DMS53 treated with DMSO at 0.1 percent for 48 hours (cell line): ENCODE results near the gene USP17L10.
"Not testable (repeated sequence)": the region's sequence is repeated elsewhere in the genome, so short reads cannot be mapped to it uniquely, and the experiment has no call there.

Experiments used
- DNase-seq: peaks from one replicate; lab custom pipeline; 2025; ENCODE audit not compliant: unreplicated experiment; lab: John Stamatoyannopoulos, UW

The USP17L10 gene, protein sequence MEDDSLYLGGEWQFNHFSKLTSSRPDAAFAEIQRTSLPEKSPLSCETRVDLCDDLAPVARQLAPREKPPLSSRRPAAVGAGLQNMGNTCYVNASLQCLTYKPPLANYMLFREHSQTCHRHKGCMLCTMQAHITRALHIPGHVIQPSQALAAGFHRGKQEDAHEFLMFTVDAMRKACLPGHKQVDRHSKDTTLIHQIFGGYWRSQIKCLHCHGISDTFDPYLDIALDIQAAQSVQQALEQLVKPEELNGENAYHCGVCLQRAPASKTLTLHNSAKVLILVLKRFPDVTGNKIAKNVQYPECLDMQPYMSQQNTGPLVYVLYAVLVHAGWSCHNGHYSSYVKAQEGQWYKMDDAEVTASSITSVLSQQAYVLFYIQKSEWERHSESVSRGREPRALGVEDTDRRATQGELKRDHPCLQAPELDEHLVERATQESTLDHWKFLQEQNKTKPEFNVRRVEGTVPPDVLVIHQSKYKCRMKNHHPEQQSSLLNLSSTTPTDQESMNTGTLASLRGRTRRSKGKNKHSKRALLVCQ

DNA sequence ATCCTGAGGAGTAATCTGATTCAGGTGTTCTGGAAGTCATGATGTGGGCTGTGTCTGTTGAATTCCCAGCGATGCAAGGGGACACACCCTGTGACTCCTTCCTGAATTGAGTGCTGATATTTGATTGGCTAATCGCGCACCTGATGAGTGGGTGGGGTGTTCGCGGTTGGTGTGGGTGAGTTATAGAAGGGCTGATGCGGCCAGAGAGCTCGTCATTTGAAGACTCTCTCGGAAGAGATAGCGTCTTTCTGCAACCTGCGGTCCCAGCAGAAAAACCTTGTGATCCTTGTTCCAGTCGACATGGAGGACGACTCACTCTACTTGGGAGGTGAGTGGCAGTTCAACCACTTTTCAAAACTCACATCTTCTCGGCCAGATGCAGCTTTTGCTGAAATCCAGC, at the start of gene USP17L10:
USP17L10 (plus strand) TSS at position 301 of the 400 bp plus-strand sequence; CDS start at position 301, 0 bp downstream.
- not testable (repeated sequence) for DNase-seq

DNA sequence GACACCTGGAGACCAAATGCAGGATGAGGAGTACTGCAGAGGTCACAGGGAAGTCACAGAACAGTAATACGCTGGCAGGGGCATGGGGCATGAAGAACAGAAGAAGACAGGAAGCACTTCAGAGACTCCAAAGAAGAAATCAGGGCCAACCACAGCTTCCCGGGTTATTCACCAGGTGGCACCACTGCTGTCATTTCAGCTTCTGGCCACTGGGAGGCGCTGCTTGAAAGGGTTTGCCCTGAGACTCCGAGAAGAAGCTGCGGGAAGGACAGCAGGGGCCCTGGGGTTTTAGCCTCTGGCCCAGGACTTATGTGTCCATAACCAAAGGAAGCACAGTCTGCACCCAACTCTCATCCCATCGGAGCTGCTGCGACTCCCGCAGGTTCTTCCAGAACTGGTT, 44.5 kb upstream of the USP17L10 start:
- not testable (repeated sequence) for DNase-seq

DNA sequence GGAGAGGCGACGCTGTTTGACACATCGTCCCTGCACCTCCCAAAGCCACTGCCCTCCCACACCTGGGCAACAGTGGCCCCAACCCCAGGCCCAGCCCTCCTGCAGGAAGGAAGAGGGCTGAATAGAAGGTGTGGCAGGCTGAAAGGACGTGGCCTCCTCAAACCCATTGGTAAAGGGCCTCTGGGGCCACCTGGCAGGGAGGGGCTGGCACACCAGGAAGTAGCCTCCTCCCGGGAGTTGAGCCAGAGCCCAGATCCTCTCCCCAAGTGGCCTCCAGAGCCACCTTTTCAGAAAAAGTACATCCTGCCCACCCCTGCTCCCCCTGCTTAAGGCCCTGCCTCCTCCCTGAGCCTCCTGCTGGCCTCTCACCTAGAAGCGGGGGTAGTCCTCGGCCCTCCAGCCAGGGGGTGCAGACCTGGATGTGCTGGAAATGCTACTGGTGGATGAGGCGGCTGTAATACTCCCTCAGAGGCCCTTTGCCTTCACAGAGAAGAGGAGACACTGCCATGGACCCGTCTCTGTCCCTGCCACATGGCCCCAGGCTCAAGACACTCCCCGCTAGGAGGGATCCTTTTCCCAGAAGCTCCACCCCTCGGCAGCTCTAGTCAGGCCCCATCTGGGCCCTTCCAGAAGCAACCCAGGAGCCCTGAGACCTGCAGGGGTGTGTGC, 40.5 kb upstream of the USP17L10 start, which contains the start of gene FAM90A26:
FAM90A26 (plus strand) TSS at position 619 of the 669 bp plus-strand sequence. CDS start 2,764 bp downstream, outside the sequence.
- not testable (repeated sequence) for DNase-seq

DNA sequence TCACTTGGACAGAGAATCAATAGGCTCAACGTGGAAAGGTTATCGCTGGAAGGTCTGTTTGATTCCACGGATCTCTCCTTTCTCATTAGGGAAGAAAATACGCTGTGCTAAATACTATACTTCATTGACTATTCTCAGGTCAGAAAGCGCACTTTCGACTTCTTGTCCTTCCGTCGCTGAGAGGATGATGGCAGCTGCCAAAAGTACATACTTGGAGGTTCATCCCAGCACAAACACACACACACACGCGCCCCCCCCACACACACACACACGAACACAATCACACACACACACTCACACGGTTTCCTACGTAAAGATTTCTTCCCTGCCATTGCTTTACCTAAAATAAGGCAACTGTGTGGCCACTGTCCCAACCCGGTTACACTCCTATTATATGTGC, 4.2 kb downstream of the USP17L10 start:
- DNase-seq, result not testable (repeated sequence)

DNA sequence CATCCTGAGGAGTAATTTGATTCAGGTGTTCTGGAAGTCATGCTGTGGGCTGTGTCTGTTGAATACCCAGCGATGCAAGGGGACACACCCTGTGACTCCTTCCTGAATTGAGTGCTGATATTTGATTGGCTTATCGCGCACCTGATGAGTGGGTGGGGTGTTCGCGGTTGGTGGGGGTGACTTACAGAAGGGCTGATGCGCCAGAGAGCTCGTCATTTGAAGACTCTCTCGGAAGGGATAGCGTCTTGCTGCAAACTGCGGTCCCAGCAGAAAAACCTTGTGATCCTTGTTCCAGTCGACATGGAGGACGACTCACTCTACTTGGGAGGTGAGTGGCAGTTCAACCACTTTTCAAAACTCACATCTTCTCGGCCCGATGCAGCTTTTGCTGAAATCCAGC, 4.6 kb downstream of the USP17L10 start, which contains the start of gene USP17L11:
USP17L11 (plus strand) TSS at position 301 of the 400 bp plus-strand sequence; CDS start at position 301, 0 bp downstream.
- DNase-seq, result not testable (repeated sequence)

DNA sequence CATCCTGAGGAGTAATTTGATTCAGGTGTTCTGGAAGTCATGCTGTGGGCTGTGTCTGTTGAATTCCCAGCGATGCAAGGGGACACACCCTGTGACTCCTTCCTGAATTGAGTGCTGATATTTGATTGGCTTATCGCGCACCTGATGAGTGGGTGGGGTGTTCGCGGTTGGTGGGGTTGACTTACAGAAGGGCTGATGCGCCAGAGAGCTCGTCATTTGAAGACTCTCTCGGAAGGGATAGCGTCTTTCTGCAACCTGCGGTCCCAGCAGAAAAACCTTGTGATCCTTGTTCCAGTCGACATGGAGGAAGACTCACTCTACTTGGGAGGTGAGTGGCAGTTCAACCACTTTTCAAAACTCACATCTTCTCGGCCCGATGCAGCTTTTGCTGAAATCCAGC, 9.4 kb downstream of the USP17L10 start, which contains the start of gene USP17L12:
USP17L12 (plus strand) TSS at position 301 of the 400 bp plus-strand sequence; CDS start at position 301, 0 bp downstream.
- DNase-seq, result not testable (repeated sequence)

DNA sequence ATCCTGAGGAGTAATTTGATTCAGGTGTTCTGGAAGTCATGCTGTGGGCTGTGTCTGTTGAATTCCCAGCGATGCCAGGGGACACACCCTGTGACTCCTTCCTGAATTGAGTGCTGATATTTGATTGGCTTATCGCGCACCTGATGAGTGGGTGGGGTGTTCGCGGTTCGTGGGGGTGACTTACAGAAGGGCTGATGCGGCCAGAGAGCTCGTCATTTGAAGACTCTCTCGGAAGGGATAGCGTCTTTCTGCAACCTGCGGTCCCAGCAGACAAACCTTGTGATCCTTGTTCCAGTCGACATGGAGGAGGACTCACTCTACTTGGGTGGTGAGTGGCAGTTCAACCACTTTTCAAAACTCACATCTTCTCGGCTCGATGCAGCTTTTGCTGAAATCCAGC, 14.1 kb downstream of the USP17L10 start, which contains the start of gene USP17L13:
USP17L13 (plus strand) TSS at position 301 of the 400 bp plus-strand sequence; CDS start at position 301, 0 bp downstream.
- not testable (repeated sequence) for DNase-seq

DNA sequence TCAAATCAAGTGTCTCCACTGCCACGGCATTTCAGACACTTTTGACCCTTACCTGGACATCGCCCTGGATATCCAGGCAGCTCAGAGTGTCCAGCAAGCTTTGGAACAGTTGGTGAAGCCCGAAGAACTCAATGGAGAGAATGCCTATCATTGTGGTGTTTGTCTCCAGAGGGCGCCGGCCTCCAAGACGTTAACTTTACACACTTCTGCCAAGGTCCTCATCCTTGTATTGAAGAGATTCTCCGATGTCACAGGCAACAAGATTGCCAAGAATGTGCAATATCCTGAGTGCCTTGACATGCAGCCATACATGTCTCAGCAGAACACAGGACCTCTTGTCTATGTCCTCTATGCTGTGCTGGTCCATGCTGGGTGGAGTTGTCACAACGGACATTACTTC, 19.8 kb downstream of the USP17L10 start:
- DNase-seq, result not testable (repeated sequence)

DNA sequence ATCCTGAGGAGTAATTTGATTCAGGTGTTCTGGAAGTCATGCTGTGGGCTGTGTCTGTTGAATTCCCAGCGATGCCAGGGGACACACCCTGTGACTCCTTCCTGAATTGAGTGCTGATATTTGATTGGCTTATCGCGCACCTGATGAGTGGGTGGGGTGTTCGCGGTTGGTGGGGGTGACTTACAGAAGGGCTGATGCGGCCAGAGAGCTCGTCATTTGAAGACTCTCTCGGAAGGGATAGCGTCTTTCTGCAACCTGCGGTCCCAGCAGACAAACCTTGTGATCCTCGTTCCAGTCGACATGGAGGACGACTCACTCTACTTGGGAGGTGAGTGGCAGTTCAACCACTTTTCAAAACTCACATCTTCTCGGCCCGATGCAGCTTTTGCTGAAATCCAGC, 23.6 kb downstream of the USP17L10 start, which contains the start of gene USP17L15:
USP17L15 (plus strand) TSS at position 301 of the 400 bp plus-strand sequence; CDS start at position 301, 0 bp downstream.
- DNase-seq, result not testable (repeated sequence)

DNA sequence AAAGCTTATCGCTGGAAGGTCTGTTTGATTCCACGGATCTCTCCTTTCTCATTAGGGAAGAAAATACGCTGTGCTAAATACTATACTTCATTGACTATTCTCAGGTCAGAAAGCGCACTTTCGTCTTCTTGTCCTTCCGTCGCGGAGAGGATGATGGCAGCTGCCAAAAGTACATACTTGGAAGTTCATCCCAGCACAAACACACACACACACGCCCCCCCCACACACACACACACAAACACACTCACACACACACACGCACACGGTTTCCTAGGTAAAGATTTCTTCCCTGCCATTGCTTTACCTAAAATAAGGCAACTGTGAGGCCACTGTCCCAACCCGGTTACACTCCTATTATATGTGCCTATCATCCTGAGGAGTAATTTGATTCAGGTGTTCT, 28.0 kb downstream of the USP17L10 start:
- DNase-seq, result not testable (repeated sequence)

DNA sequence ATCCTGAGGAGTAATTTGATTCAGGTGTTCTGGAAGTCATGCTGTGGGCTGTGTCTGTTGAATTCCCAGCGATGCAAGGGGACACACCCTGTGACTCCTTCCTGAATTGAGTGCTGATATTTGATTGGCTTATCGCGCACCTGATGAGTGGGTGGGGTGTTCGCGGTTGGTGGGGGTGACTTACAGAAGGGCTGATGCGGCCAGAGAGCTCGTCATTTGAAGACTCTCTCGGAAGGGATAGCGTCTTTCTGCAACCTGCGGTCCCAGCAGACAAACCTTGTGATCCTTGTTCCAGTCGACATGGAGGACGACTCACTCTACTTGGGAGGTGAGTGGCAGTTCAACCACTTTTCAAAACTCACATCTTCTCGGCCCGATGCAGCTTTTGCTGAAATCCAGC, 33.1 kb downstream of the USP17L10 start, which contains the start of gene USP17L17:
USP17L17 (plus strand) TSS at position 301 of the 400 bp plus-strand sequence; CDS start at position 301, 0 bp downstream.
- DNase-seq, result not testable (repeated sequence)

DNA sequence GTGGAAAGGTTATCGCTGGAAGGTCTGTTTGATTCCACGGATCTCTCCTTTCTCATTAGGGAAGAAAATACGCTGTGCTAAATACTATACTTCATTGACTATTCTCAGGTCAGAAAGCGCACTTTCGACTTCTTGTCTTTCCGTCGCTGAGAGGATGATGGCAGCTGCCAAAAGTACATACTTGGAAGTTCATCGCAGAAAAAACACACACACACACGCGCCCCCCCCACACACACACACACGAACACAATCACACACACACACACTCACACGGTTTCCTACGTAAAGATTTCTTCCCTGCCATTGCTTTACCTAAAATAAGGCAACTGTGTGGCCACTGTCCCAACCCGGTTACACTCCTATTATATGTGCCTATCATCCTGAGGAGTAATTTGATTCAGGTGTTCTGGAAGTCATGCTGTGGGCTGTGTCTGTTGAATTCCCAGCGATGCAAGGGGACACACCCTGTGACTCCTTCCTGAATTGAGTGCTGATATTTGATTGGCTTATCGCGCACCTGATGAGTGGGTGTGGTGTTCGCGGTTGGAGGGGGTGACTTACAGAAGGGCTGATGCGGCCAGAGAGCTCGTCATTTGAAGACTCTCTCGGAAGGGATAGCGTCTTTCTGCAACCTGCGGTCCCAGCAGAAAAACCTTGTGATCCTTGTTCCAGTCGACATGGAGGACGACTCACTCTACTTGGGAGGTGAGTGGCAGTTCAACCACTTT, 37.7 kb downstream of the USP17L10 start, which contains the start of gene USP17L18:
USP17L18 (plus strand) TSS at position 678 of the 728 bp plus-strand sequence; CDS start at position 678, 0 bp downstream.
- DNase-seq, result not testable (repeated sequence)

DNA sequence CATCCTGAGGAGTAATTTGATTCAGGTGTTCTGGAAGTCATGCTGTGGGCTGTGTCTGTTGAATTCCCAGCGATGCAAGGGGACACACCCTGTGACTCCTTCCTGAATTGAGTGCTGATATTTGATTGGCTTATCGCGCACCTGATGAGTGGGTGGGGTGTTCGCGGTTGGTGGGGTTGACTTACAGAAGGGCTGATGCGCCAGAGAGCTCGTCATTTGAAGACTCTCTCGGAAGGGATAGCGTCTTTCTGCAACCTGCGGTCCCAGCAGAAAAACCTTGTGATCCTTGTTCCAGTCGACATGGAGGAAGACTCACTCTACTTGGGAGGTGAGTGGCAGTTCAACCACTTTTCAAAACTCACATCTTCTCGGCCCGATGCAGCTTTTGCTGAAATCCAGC, 42.6 kb downstream of the USP17L10 start, which contains the start of gene USP17L19:
USP17L19 (plus strand) TSS at position 301 of the 400 bp plus-strand sequence; CDS start at position 301, 0 bp downstream.
- not testable (repeated sequence) for DNase-seq

DNA sequence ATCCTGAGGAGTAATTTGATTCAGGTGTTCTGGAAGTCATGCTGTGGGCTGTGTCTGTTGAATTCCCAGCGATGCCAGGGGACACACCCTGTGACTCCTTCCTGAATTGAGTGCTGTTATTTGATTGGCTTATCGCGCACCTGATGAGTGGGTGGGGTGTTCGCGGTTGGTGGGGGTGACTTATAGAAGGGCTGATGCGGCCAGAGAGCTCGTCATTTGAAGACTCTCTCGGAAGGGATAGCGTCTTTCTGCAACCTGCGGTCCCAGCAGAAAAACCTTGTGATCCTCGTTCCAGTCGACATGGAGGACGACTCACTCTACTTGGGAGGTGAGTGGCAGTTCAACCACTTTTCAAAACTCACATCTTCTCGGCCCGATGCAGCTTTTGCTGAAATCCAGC, 47.4 kb downstream of the USP17L10 start, which contains the start of gene USP17L20:
USP17L20 (plus strand) TSS at position 301 of the 400 bp plus-strand sequence; CDS start at position 301, 0 bp downstream.
- DNase-seq, result not testable (repeated sequence)
